HCT116 (cell line): ENCODE measurements around the gene SMG6.

Experiments
- CEBPB ChIP-seq: IDR thresholded peaks from 2 replicates; pipeline ENCODE4 v1.6.1; 2012; ENCODE audit warnings: low read depth
- POLR2A ChIP-seq: IDR thresholded peaks from 2 replicates; pipeline ENCODE4 v1.7.0; 2011; ENCODE audit warnings: borderline replicate concordance; ENCODE audit not compliant: insufficient read depth, insufficient read length; ENCODE audit errors: extremely low read depth
- SIN3A ChIP-seq: IDR thresholded peaks from 2 replicates; pipeline ENCODE4 v1.6.1; 2012; ENCODE audit warnings: low read depth
- TCF7L2 ChIP-seq: IDR thresholded peaks from 2 replicates; pipeline ENCODE4 v1.7.0; 2011; ENCODE audit warnings: borderline replicate concordance, inconsistent platforms; ENCODE audit not compliant: insufficient read depth, insufficient read length; ENCODE audit errors: extremely low read depth
- YY1 ChIP-seq: IDR thresholded peaks from 2 replicates; pipeline ENCODE4 v1.6.1; 2011; ENCODE audit warnings: low read length, low read depth, moderate library complexity, mild to moderate bottlenecking; ENCODE audit not compliant: insufficient replicate concordance; ENCODE audit errors: extremely low read depth
- ZNF274 ChIP-seq: fragments of 200-500 bp; sonication (Bioruptor generic); IDR thresholded peaks from 2 replicates; pipeline ENCODE4 v1.6.1; 2014; ENCODE audit warnings: mild to moderate bottlenecking, low read depth, low read length, inconsistent platforms
- TF ChIP-seq, protein P1 (sequence below), 3 experiments: fragments of 200-600 bp in 1 of 3; sonication (generic) in 1 of 3; IDR thresholded peaks in 2 of 3; conservative IDR thresholded peaks in 1 of 3; 2 replicates each; pipeline ENCODE4 v1.5.1; 2012 to 2017; ENCODE audit warnings: low read depth in 2 of 3, low read length in 2 of 3, antibody characterized with exemption in 1 of 3, borderline replicate concordance in 1 of 3, control low read depth in 1 of 3, mild to moderate bottlenecking in 1 of 3, mixed read lengths in 1 of 3, mixed run types in 1 of 3, moderate library complexity in 1 of 3; ENCODE audit not compliant: insufficient read depth in 1 of 3
- TF ChIP-seq, protein P2 (sequence below): IDR thresholded peaks from 2 replicates; pipeline ENCODE4 v1.6.1; 2012; ENCODE audit warnings: low read depth

DNA sequence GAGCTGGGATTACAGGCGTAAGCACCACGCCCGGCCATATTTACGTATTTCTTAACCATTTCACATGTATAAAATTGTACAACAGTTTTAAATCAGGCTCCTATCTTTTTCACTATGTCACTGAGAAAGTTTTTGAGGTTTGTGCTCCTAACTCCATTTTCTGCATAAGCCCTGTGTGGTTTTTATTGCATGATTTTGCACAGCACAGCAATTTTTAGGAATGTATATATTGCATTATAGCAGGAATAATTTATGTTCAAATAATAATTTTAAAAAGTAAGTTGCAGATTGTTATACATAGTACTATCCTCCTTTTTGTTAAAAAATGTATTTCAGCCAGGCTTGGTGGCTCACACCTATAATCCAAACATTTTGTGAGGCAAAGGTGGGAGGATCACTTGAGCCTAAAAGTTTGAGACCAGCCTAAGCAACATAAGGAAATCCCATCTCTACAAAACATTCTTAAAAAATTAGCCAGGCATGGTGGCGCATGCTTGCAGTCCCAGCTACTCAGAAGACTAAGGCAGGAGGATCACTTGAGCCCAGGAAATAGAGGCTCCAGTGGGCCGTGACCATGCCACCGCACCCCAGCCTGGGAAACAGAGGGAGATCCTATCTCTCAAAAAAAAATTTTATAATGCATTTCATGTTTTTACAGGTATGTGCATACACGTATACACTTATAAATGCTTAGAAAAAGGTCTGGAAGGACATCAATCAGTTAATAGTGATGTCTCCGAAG is 26.0 kb downstream of the SMG6 start:
- no peak for TF ChIP-seq SIN3A
- no peak for TF ChIP-seq ZNF274
- TF ChIP-seq YY1 = no peak
- no peak for TF ChIP-seq POLR2A
- TF ChIP-seq TCF7L2 = no peak
- TF ChIP-seq, protein P1, sequence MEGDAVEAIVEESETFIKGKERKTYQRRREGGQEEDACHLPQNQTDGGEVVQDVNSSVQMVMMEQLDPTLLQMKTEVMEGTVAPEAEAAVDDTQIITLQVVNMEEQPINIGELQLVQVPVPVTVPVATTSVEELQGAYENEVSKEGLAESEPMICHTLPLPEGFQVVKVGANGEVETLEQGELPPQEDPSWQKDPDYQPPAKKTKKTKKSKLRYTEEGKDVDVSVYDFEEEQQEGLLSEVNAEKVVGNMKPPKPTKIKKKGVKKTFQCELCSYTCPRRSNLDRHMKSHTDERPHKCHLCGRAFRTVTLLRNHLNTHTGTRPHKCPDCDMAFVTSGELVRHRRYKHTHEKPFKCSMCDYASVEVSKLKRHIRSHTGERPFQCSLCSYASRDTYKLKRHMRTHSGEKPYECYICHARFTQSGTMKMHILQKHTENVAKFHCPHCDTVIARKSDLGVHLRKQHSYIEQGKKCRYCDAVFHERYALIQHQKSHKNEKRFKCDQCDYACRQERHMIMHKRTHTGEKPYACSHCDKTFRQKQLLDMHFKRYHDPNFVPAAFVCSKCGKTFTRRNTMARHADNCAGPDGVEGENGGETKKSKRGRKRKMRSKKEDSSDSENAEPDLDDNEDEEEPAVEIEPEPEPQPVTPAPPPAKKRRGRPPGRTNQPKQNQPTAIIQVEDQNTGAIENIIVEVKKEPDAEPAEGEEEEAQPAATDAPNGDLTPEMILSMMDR (IDR thresholded peaks at IDR 0.05 in 2 of 3, conservative IDR thresholded peaks at IDR 0.05 in 1 of 3; ENCODE audit: borderline replicate concordance in 1 of 3, insufficient read depth in 1 of 3, low read depth in 2 of 3, low read length in 2 of 3) = no peak
- TF ChIP-seq, protein P2, sequence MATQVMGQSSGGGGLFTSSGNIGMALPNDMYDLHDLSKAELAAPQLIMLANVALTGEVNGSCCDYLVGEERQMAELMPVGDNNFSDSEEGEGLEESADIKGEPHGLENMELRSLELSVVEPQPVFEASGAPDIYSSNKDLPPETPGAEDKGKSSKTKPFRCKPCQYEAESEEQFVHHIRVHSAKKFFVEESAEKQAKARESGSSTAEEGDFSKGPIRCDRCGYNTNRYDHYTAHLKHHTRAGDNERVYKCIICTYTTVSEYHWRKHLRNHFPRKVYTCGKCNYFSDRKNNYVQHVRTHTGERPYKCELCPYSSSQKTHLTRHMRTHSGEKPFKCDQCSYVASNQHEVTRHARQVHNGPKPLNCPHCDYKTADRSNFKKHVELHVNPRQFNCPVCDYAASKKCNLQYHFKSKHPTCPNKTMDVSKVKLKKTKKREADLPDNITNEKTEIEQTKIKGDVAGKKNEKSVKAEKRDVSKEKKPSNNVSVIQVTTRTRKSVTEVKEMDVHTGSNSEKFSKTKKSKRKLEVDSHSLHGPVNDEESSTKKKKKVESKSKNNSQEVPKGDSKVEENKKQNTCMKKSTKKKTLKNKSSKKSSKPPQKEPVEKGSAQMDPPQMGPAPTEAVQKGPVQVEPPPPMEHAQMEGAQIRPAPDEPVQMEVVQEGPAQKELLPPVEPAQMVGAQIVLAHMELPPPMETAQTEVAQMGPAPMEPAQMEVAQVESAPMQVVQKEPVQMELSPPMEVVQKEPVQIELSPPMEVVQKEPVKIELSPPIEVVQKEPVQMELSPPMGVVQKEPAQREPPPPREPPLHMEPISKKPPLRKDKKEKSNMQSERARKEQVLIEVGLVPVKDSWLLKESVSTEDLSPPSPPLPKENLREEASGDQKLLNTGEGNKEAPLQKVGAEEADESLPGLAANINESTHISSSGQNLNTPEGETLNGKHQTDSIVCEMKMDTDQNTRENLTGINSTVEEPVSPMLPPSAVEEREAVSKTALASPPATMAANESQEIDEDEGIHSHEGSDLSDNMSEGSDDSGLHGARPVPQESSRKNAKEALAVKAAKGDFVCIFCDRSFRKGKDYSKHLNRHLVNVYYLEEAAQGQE = no peak
- TF ChIP-seq CEBPB = no peak
